HepG2 (cell line): ENCODE data around the gene GLIPR1L1. TPM values are rescaled to one million over a fixed set of nuclear protein-coding genes. Genes with fewer than 3 reads are reported as not detected.

Source experiments
- ISL2 ChIP-seq: sonication (generic); formaldehyde crosslinking; IDR thresholded peaks from 2 replicates; pipeline ENCODE4 v1.5.0; 2020; ENCODE audit warnings: missing genetic modification reagents
- PAXIP1 ChIP-seq: sonication (generic); formaldehyde crosslinking; conservative IDR thresholded peaks from 2 replicates; pipeline ENCODE4 v1.4.0; 2020; ENCODE audit warnings: mild to moderate bottlenecking, missing genetic modification reagents, moderate library complexity
- RAD21 ChIP-seq: fragments of 450-650 bp; formaldehyde crosslinking; IDR thresholded peaks from 2 replicates; pipeline ENCODE4 v1.5.0; 2020; ENCODE audit warnings: mild to moderate bottlenecking
- RNF219 ChIP-seq: sonication (generic); formaldehyde crosslinking; IDR thresholded peaks from 2 replicates; pipeline ENCODE4 v1.5.0; 2020; ENCODE audit warnings: mild to moderate bottlenecking, missing genetic modification reagents
- ZNF318 ChIP-seq: sonication (generic); formaldehyde crosslinking; IDR thresholded peaks from 2 replicates; pipeline ENCODE4 v1.4.0; 2020; ENCODE audit warnings: mild to moderate bottlenecking, missing genetic modification reagents
- polyA plus RNA-seq, 8 experiments: library from polyadenylated mRNA; depleted of rRNA in 3 of 8; stranded (reverse) in 7 of 8; unstranded in 1 of 8; fragments of >200 nt; fragmentation: Illumina TruSeq in 4 of 8; extraction: Trizol in 4 of 8; gene quantifications; 2 replicates each; pipeline versions ENCODE4 v1.2.1 to v1.2.3, GENCODE V29; 2011 to 2016; ENCODE audit warnings: low read depth in 4 of 8, missing spikeins in 1 of 8, mixed read lengths in 1 of 8; ENCODE audit not compliant: insufficient read depth in 1 of 8
- total RNA-seq, 5 experiments: library from RNA; depleted of rRNA; stranded (reverse); fragments of >200 nt; fragmentation: Illumina TruSeq; extraction: Trizol; gene quantifications; 2 replicates each; pipeline ENCODE4 v1.2.3, GENCODE V29; 2016; ENCODE audit warnings: low read depth in 1 of 5

The GLIPR1L1 gene
- total and polyA plus RNA-seq, 2 of the 13 experiments (the other 11 are each of a cell fraction or from before 2014, with no cell fraction given), result not detected

GRCh38 chr12:75366629-75367028 is 32.2 kb downstream of the GLIPR1L1 start (continued):
- TF ChIP-seq ZNF318 (no peak), ISL2 (CRISPR knock-in tag) (no peak), RAD21 (CRISPR knock-in tag) (no peak), RNF219 (CRISPR knock-in tag) (no peak), PAXIP1 (CRISPR knock-in tag) (no peak)
